Ishikawa (cell line): ENCODE results near the gene FBLIM1.

Source experiments
- EP300 ChIP-seq: IDR thresholded peaks from 2 replicates; pipeline ENCODE4 v1.6.1; 2012; ENCODE audit warnings: borderline replicate concordance
- FOXM1 ChIP-seq: IDR thresholded peaks from 2 replicates; pipeline ENCODE4 v1.6.1; 2012; ENCODE audit warnings: low read depth, borderline replicate concordance
- NFIC ChIP-seq: IDR thresholded peaks from 2 replicates; pipeline ENCODE4 v1.6.1; 2012
- RAD21 ChIP-seq: IDR thresholded peaks from 2 replicates; pipeline ENCODE4 v1.6.1; 2012; ENCODE audit warnings: low read depth
- TEAD4 ChIP-seq: IDR thresholded peaks from 2 replicates; pipeline ENCODE4 v1.6.1; 2012
- YY1 ChIP-seq: IDR thresholded peaks from 2 replicates; pipeline ENCODE4 v1.6.1; 2012; ENCODE audit warnings: low read depth
- TF ChIP-seq, protein P1 (sequence below): IDR thresholded peaks from 2 replicates; pipeline ENCODE4 v1.6.1; 2012; ENCODE audit warnings: low read depth, mild to moderate bottlenecking
- TF ChIP-seq, protein P2 (sequence below): IDR thresholded peaks from 2 replicates; pipeline ENCODE4 v1.6.1; 2012

DNA sequence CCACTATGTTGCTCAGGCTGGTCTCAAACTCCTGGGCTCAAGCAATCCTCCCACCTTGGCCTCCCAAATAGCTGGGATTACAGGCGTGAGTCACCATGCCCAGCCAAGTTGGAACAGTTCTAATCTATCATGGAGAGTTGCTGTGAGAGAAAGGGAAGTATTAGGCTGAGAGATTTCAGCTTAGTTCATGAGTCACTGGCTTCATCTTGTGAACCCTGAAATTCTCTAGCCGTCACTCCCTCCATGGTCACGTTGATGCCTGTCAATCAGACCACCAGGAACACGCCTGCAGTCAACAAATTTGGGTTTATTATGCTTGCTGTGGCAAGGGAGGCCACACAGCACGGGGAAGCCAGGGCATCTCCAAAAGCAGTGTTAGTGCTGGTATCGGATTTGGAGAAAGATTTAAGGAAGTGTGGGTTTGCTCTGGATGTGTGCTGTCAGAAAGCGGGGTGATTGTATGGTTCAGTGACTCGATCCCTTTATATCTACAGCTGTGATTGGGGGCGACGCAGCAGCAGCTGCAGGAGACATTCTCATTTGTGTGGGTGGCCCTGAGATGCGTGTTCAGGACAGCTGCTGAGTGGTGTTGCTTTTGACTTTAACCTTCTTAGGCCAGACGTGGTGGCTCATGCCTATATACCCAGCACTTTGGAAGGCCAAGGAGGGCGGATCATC lies 30.2 kb downstream of the FBLIM1 start:
- TF ChIP-seq YY1, result no peak
- no peak for TF ChIP-seq EP300
- TF ChIP-seq RAD21, result no peak
- TF ChIP-seq, protein P1, sequence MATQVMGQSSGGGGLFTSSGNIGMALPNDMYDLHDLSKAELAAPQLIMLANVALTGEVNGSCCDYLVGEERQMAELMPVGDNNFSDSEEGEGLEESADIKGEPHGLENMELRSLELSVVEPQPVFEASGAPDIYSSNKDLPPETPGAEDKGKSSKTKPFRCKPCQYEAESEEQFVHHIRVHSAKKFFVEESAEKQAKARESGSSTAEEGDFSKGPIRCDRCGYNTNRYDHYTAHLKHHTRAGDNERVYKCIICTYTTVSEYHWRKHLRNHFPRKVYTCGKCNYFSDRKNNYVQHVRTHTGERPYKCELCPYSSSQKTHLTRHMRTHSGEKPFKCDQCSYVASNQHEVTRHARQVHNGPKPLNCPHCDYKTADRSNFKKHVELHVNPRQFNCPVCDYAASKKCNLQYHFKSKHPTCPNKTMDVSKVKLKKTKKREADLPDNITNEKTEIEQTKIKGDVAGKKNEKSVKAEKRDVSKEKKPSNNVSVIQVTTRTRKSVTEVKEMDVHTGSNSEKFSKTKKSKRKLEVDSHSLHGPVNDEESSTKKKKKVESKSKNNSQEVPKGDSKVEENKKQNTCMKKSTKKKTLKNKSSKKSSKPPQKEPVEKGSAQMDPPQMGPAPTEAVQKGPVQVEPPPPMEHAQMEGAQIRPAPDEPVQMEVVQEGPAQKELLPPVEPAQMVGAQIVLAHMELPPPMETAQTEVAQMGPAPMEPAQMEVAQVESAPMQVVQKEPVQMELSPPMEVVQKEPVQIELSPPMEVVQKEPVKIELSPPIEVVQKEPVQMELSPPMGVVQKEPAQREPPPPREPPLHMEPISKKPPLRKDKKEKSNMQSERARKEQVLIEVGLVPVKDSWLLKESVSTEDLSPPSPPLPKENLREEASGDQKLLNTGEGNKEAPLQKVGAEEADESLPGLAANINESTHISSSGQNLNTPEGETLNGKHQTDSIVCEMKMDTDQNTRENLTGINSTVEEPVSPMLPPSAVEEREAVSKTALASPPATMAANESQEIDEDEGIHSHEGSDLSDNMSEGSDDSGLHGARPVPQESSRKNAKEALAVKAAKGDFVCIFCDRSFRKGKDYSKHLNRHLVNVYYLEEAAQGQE, result no peak
- TF ChIP-seq FOXM1, result no peak
- no peak for TF ChIP-seq NFIC
- TF ChIP-seq, protein P2, sequence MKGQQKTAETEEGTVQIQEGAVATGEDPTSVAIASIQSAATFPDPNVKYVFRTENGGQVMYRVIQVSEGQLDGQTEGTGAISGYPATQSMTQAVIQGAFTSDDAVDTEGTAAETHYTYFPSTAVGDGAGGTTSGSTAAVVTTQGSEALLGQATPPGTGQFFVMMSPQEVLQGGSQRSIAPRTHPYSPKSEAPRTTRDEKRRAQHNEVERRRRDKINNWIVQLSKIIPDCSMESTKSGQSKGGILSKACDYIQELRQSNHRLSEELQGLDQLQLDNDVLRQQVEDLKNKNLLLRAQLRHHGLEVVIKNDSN, result no peak
- no peak for TF ChIP-seq TEAD4
